ENCODE results near the gene KHDRBS1.

- TF ChIP-seq POLR2A (IDR thresholded peaks at IDR 0.05; ENCODE audit: low read depth) (no peak), CTCF (IDR thresholded peaks at IDR 0.05) (no peak)
These were observed 32.7 kb upstream of the KHDRBS1 start for GRCh38 chr1:31980835-31981455.
